Lung (tissue), 12 donors: ENCODE measurements around the gene SFN. TPM values are rescaled to one million over a fixed set of nuclear protein-coding genes. Genes with fewer than 3 reads are reported as not detected.
A peak's percentile ranks its signal among the peaks of the same experiment; 100 is the strongest.

Source experiments
- ATAC-seq: fragments of 200-7000 bp; cut with Tn5 transposase; one replicate; pipeline ENCODE4 v1.9.1; 2020; ENCODE audit warnings: moderate number of reproducible peaks; ENCODE audit not compliant: insufficient read depth, low FRiP score
- DNase-seq, 3 donors: peaks; one replicate each; pipeline ENCODE4 v3.0.0-alpha.2; 2013 to 2017
- H3K27ac ChIP-seq, 2 donors: one replicate each; pipeline ENCODE4 v1.5.1; 2013; ENCODE audit warnings: mild to moderate bottlenecking in 2 of 2, moderate library complexity in 2 of 2, control low read depth in 1 of 2, inconsistent platforms in 1 of 2, low read depth in 1 of 2, low read length in 1 of 2
- H3K27me3 ChIP-seq, 3 donors: one replicate each; pipeline ENCODE4 v1.5.1; 2013; ENCODE audit warnings: low read length in 2 of 3; ENCODE audit not compliant: control insufficient read depth in 3 of 3, insufficient read depth in 3 of 3
- H3K36me3 ChIP-seq, 4 donors: one replicate each; pipeline ENCODE4 v1.5.1; 2013; ENCODE audit warnings: low read length in 4 of 4, mild to moderate bottlenecking in 1 of 4, moderate library complexity in 1 of 4; ENCODE audit not compliant: control insufficient read depth in 4 of 4, insufficient read depth in 4 of 4
- H3K4me1 ChIP-seq, 5 donors: one replicate each; pipeline ENCODE4 v1.5.1; 2013; ENCODE audit warnings: low read length in 5 of 5, mild to moderate bottlenecking in 2 of 5, moderate library complexity in 1 of 5; ENCODE audit not compliant: control insufficient read depth in 5 of 5, insufficient read depth in 5 of 5
- H3K4me3 ChIP-seq: one replicate; pipeline ENCODE4 v1.5.1; 2013; ENCODE audit warnings: mild to moderate bottlenecking, control low read depth, moderate library complexity
- H3K9ac ChIP-seq, 2 donors: one replicate each; pipeline ENCODE4 v1.5.1; 2013; ENCODE audit warnings: low read length in 2 of 2, control low read depth in 1 of 2; ENCODE audit not compliant: insufficient read depth in 1 of 2
- H3K9me3 ChIP-seq, 4 donors: one replicate each; pipeline ENCODE4 v1.5.1; 2013; ENCODE audit warnings: low read length in 3 of 4, mild to moderate bottlenecking in 1 of 4, moderate library complexity in 1 of 4; ENCODE audit not compliant: control insufficient read depth in 4 of 4, insufficient read depth in 3 of 4
- CTCF ChIP-seq: IDR thresholded peaks from 2 replicates; pipeline ENCODE4 v1.5.1; 2012; ENCODE audit warnings: mild to moderate bottlenecking; ENCODE audit errors: control extremely low read depth, extremely low read depth
- WGBS, 2 donors: extraction: QIAGEN DNeasy Blood & Tissue Kit; methylation state at CpG; one replicate each; pipeline ENCODE4 v1.1.7; 2013; 5-methylcytosine and 5-hydroxymethylcytosine counted together
- polyA plus RNA-seq, 2 donors: library from polyadenylated mRNA; stranded (reverse); fragments of 200-250 nt; gene quantifications; one replicate each; pipeline ENCODE4 v1.2.1, GENCODE V29; 2013
- total RNA-seq, 2 donors: library from RNA; depleted of rRNA in 1 of 2; stranded (reverse); fragments of >200 nt in 1 of 2; gene quantifications; one replicate each; pipeline ENCODE4 v1.2.1, GENCODE V29; 2014 to 2021
- donor health status: control.
- donor health status: control.
- donor health status: Bipolar disorder and iron deficiency.
- donor health status: healthy.
- donor health status: DM: yes; HTN: yes; CAD: no.

SFN gene
- total and polyA plus RNA-seq, 4 donors, result 1.4 to 178 (median 109) TPM

- ATAC-seq (no peak), DNase-seq (peak in 2 of 3 donors; percentile 35 to 36)
- peaks cover 0 to 11% (median 7%) of the 10 kb centered on the region in 5 donors for H3K4me1 ChIP-seq
- H3K27me3 ChIP-seq, result no peaks in the 10 kb centered on the region
- no peak overlapping the region for H3K4me3 ChIP-seq
- no peak for TF ChIP-seq CTCF
- peaks cover 18 to 44% (median 42%) of the 10 kb centered on the region in 4 donors for H3K36me3 ChIP-seq
- peaks cover 0 to 2% (median 0%) of the 10 kb centered on the region in 4 donors for H3K9me3 ChIP-seq
- no peak overlapping the region for H3K27ac ChIP-seq
- no peak overlapping the region for H3K9ac ChIP-seq
- 88 to 89% methylated on average over 1 of the region's 1 CpG for WGBS, 2 donors
Measured at GRCh38 chr1:26887125-26887524, 24.2 kb downstream of the SFN start.

DNA sequence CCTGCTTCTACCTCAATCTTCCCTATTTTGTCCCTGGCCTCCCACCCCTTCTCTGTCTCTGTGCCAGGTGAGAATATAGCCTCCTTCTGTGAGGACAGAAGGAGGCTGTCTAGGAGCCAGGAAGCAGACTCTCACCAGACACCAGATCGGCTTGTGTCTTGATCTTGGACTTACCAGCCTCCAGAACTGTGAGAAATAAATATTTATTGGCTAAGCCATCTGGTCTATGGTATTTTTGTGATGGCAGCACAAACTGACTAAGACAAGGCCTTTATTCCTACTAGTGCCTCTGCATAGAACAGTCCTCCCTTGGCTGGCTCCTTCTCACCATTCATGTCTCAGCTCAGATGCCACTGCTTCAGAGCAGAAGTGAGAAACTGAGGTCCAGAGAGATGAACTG, 25.3 kb downstream of the SFN start:
- Histone ChIP-seq H3K27me3 (no peaks in the 10 kb centered on the region), H3K27ac (no peak overlapping the region), H3K9me3 (peaks cover 0 to 2% (median 0%) of the 10 kb centered on the region in 4 donors), H3K4me3 (no peak overlapping the region), H3K36me3 (peaks cover 22 to 40% (median 37%) of the 10 kb centered on the region in 4 donors), H3K4me1 (peaks cover 0 to 11% (median 7%) of the 10 kb centered on the region in 5 donors), H3K9ac (no peak overlapping the region)
- WGBS, 2 donors, result 79 to 94% methylated on average over 1 of the region's 1 CpG
- no peak for DNase-seq
- ATAC-seq, result no peak
- TF ChIP-seq CTCF, result no peak

DNA sequence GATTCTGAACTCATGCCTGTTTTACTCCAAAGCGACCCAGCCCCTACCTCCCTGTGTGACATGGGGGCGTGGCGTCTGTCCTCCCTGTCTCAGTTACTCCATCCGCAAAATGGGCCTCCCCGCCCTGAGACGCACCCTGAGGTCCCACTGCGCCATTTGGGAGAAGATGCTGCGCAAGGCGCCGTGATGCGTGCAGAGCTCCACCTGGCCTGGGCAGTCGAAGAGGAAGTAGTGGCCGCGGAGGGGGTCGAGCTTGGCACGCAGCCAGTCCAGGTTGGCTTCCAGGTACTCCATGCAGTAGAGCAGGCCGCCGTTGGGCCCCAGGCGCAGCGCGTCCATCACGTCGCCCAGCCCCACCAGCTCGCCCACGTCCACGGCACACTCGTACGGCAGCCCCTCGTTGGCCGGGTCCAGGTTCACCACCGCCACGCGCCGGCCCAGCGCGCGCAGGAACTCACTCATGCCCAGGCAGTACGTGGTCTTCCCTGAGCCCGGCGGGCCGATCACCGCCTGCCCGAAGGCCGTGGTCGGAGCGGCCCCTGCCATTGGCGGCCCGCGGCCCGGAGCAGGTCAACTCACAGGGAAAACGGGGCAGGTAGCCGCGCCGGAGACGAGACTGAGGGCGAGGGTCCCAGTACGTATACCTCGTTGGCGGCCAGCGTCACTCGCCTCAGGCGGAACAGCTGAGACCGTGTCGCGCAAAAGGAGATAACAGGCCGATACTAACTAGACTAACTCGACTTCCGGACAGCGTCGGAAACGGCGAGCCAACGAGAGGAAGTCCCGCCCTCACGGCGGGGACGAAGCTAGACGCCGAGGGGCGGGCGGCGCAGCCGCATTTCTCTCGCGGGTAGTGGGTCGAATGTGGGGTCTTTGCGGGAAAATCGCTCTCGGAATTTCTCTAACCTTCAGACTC, 26.9 kb downstream of the SFN start, which contains the start of gene GPN2:
Gene GPN2, minus strand, starts transcription at position 733 of the 916 bp plus-strand sequence. Its CDS starts 187 bp downstream, at position 546.
- Histone ChIP-seq H3K9me3 (no peaks in the 10 kb centered on the region), H3K9ac (peak within 1 kb of the TSS; percentile 82 to 87), H3K27ac (peak within 1 kb of the TSS; percentile 88 to 98), H3K4me1 (peaks cover 0 to 11% (median 7%) of the 10 kb centered on the region in 5 donors), H3K4me3 (peak within 1 kb of the TSS; percentile 76), H3K36me3 (peaks cover 13 to 34% (median 29%) of the 10 kb centered on the region in 4 donors), H3K27me3 (no peaks in the 10 kb centered on the region)
- 1% methylated on average over 89 of the region's 89 CpGs for WGBS, 2 donors
- ATAC-seq (peak; percentile 94), DNase-seq (peak; percentile 81 to 92 (median 84))
- TF ChIP-seq CTCF, result no peak
